Fibroblast of villous mesenchyme (primary cell): ENCODE data around the gene PRRX1. TPM values are rescaled to one million over a fixed set of nuclear protein-coding genes. Genes with fewer than 3 reads are reported as not detected.

ENCODE experiments used
- DNase-seq: peaks from one replicate; pipeline ENCODE4 v3.0.0-alpha.2; 2010; ENCODE audit warnings: low read depth
- H3K4me3 ChIP-seq: 2 replicates; pipeline ENCODE4 v1.5.1; 2011; ENCODE audit warnings: low read depth, mild to moderate bottlenecking, low read length
- total RNA-seq: library from RNA; depleted of rRNA; stranded (reverse); fragments of >200 nt; gene quantifications from 2 replicates; pipeline ENCODE4 v1.2.3, GENCODE V29; 2012
- TF ChIP-seq, protein P1 (sequence below): IDR thresholded peaks from 2 replicates; pipeline ENCODE4 v1.5.1; 2012; ENCODE audit warnings: low read depth, mild to moderate bottlenecking, low read length; ENCODE audit not compliant: insufficient read depth

The PRRX1 gene
- total RNA-seq, 1 donor = 203 TPM

DNA sequence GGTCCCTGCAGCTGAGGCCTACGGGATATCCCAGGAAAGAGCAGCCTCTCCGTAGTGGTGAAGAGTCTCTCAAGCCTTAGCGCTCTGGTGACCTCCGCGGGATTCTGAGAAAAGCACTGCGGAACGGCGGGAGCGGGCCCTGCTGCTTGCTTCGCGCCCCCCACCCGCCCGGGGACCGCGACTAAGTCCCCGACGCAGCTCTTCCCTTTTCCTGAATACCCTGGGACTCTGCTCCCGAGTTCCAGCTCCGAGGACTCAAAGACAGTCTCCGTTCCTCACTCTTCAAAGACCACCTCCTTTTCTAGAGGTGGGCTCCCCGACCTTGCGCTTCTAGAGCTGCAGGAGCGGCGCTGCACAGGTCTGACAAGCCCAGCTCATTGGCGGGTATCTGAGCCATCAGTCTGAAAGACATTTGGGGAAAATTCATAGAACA lies 3.6 kb upstream of the PRRX1 start:
- TF ChIP-seq, protein P1, sequence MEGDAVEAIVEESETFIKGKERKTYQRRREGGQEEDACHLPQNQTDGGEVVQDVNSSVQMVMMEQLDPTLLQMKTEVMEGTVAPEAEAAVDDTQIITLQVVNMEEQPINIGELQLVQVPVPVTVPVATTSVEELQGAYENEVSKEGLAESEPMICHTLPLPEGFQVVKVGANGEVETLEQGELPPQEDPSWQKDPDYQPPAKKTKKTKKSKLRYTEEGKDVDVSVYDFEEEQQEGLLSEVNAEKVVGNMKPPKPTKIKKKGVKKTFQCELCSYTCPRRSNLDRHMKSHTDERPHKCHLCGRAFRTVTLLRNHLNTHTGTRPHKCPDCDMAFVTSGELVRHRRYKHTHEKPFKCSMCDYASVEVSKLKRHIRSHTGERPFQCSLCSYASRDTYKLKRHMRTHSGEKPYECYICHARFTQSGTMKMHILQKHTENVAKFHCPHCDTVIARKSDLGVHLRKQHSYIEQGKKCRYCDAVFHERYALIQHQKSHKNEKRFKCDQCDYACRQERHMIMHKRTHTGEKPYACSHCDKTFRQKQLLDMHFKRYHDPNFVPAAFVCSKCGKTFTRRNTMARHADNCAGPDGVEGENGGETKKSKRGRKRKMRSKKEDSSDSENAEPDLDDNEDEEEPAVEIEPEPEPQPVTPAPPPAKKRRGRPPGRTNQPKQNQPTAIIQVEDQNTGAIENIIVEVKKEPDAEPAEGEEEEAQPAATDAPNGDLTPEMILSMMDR = no peak
- no peak for DNase-seq

DNA sequence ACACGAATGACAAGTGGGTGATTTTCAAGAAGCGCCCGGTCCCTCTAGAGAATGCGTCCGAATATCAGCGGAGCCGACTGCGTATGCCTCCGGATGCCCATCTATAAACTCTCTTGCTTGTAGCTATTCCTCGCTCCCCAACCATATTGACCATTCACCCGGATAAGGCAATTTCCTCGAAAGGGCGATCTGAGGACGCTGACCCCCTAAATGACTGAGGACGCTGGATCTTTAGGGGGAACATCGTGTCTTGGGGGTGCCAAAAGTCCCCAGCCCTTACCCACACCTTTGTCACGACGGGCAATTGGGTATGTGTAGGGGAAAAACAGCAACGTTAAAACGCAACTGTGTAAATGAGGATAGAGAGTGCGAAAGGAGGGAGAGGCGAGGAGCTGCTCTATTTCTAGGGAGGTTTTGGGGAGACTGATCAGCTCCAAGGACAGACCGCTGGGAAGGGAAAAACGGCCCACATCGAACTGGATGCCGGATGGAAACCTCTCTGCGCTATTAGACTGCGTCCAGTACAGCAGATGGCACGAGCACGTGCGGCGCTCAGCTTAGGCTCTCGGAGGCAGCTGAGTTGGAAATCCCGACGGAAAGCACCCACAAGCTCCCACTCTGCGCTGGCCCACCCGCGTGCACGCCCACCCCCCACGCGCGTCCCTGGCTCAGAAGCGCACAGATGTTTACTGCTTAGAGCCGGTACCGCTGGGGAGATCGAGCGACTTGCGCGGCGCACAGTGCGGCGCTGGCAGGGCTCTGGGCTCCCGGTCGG lies 2.9 kb upstream of the PRRX1 start:
- DNase-seq = peak; percentile 31
- peak overlapping the region; percentile 81 for H3K4me3 ChIP-seq
- TF ChIP-seq, protein P1 = no peak

More for the DNA sequence above, 3.6 kb upstream of the PRRX1 start:
- no peak overlapping the region for H3K4me3 ChIP-seq

DNA sequence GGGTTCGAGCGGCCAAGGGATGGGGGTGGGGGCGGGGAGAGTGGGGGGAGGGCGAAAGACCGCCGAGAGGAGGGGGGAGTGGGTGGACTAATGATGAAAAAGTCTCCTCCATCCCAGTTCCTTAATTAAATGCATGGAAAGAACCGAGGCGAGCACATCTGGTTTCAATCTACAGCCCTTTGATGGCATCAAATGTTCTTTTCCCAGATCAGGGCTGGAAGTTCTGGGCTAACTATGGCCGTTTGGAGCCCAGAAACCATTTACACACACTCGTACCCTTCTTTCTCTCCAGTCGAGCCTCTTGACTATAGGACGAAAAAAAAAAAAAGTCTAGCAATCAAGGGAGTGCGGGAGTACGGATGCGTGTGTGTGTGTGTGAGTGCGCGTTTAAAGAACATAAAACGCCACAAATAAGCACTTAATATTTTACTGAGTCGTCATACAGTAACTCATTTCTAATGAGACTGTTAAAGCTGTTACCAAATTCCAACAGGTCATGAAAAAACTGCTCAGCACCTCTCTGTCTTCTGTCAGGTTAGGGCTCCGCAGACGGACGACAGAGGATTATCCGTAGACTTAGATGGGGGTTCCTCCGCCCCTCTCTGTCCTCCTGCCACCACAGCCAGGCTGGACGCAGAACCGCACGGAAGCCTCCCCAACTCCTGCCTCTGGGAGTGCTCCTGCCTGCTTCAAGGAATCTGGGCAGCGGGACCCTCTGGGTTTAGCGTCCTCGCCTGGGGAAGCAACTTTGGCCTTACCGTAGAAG lies 2.1 kb upstream of the PRRX1 start:
- TF ChIP-seq, protein P1 = peak; percentile 19
- H3K4me3 ChIP-seq = peak overlapping the region; percentile 81
- DNase-seq = peak; percentile 59

DNA sequence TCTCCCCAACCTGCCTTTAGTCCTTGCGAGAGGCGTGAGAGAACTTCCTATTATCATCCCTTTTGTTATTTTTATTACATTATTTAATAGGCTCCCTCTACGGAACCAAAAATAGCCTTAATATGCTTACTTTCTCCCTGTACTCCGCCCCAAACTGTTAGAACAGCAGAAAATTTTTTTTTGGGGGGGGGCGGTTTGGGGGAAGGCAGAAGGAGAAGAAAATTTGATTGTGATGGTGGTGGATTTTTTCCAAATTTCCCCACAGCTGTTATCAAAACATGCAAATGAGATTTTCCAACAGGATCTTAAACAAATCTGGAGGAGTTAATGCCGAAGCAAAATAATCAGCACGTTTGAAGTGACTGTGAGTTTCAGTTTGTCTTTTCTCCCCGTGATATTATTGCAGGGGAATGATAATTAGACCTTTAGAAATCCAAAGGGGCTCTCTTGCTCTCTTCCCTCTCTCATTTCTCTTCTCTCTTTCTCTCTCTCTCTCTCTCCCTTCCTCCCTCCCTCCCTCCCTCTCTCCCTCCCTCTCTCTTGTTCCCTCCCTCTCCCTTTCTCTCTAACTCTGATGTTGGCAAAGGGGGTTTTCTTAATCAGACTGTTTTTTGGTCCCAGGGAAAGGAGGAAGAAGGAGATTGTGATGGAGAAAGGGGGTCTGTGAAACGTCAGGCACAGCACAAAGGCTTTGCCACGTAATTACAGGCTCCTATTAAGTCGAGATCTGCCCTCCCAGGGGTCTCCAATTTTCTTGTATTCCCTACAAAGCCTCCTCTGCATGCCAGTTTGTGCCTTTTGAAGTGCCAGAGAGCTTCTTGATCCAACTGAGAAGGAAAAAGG lies 1.1 kb upstream of the PRRX1 start:
- TF ChIP-seq, protein P1 = no peak
- DNase-seq = peak; percentile 55
- peak overlapping the region; percentile 81 for H3K4me3 ChIP-seq

DNA sequence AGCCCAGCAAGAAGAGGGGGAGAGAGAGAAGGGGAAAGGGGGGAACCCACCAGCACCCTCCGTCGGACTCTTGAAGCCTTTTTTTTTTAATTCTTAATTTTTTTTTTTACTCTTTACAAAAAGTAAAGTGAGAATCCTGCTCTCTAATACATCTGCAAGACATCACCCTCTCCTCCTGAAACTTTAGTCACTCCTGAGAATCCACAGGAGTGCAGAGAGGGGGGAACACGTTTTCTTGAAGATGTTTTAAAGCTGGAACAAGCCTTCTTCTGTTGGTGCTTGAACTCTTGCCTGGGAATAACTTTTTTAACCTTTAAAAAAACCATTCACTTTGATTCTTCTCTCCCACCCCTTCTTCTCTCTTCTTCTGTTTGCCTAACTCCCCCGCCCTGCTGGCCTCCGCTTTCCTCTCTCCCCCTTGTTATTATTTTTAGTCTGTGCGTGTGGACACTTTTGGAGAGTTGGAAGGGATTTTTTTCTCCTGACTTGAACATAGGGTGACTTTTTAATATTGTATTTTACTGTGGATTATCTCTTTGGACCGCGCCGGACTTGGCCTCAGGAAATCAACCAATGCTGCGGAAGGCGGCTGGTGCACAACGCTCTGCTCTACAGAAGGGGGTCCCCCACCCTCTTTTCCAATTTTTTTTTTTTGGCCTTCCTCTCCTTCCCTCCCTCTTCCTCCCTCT lies 383 bp upstream of the PRRX1 start:
- peak; percentile 72 for DNase-seq
- TF ChIP-seq, protein P1 = no peak
- peak overlapping the region; percentile 81 for H3K4me3 ChIP-seq
